C4-2B (cell line): ENCODE measurements around the gene ZNF581.

Source experiments
- H3K27ac ChIP-seq: fragments of 450-650 bp; 2 replicates; pipeline ENCODE4 v1.5.1; 2017
- ZFX ChIP-seq: fragments of 450-650 bp; IDR thresholded peaks from 2 replicates; pipeline ENCODE4 v1.6.1; 2017
- TF ChIP-seq, protein P1 (sequence below): fragments of 450-650 bp; conservative IDR thresholded peaks from 2 replicates; pipeline ENCODE4 v1.5.1; 2017; ENCODE audit warnings: mild to moderate bottlenecking

ZNF581 gene

DNA sequence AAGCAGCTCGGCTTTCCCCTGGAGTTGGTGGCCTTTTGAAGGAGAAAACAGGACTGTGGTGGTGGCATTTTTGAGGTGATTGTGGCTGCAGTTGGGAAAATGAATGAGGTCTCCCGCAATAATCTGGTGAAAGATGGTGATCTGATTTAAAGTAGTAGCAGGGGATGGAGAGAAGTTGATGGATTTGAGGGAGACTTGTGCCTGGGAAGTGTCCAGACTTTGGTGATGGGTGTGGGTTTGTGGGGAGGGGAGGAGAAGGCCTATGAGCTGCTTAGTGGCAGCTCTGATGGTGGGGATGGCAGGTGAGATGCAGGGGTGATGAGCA is 27.6 kb downstream of the ZNF581 start:
- H3K27ac ChIP-seq: no peak overlapping the region
- TF ChIP-seq ZFX: no peak
- TF ChIP-seq, protein P1, sequence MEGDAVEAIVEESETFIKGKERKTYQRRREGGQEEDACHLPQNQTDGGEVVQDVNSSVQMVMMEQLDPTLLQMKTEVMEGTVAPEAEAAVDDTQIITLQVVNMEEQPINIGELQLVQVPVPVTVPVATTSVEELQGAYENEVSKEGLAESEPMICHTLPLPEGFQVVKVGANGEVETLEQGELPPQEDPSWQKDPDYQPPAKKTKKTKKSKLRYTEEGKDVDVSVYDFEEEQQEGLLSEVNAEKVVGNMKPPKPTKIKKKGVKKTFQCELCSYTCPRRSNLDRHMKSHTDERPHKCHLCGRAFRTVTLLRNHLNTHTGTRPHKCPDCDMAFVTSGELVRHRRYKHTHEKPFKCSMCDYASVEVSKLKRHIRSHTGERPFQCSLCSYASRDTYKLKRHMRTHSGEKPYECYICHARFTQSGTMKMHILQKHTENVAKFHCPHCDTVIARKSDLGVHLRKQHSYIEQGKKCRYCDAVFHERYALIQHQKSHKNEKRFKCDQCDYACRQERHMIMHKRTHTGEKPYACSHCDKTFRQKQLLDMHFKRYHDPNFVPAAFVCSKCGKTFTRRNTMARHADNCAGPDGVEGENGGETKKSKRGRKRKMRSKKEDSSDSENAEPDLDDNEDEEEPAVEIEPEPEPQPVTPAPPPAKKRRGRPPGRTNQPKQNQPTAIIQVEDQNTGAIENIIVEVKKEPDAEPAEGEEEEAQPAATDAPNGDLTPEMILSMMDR: no peak

DNA sequence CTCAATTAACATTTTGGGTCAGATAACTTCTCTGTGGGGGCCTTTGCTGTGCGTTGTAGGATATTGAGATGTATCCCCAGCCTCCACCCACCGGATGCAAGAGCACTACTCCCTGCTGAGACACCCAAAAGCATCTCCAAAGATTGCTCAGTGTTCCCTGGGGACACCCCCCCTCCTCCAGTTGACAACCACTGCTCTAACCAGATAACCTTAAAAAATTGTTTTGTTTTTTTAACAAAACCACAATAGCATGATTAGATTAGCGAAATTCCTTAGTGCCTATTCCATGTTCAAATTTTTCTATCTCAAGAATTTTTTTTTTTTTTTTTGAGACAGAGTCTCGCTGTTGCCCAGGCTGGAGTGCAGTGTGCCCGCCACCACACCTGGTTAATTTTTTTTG is 29.0 kb downstream of the ZNF581 start:
- H3K27ac ChIP-seq: no peak overlapping the region
- TF ChIP-seq, protein P1: no peak
- no peak for TF ChIP-seq ZFX

DNA sequence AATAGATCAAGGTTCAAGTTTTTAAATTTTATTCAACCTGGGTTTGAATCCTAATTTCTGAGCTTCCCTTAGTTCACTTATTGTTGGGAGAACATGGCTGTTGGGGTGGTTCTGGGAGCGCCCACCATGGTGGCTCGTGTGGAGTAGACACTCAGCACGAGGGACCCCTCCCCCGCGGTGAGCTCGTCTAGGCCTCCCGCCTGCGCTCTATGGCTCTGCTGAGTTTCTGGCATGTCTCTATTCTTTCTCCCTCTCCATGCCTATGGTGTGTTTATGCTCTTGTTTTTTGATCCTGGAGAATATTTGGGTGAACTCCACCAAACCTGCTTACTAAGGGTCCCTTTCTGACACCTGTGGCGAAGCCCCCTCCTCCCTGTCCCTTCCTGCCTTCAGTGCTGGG is 30.0 kb downstream of the ZNF581 start:
- TF ChIP-seq, protein P1: no peak
- no peak for TF ChIP-seq ZFX
- H3K27ac ChIP-seq: no peak overlapping the region

DNA sequence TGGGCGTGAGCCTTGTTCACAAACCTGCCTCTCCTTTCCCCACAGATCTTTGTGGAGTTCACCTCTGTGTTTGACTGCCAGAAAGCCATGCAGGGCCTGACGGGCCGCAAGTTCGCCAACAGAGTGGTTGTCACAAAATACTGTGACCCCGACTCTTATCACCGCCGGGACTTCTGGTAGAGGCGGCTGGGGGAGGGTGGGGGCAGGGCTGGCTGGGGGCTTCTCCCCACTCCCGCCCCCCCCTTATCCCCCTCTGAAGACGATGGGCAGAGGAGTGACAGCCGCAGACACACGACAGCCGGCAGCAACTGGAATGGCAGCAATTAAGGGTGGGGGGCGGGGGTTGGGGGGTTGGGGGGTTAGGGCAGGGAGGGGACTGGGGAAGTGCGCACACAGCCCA is 30.4 kb downstream of the ZNF581 start:
- H3K27ac ChIP-seq: no peak overlapping the region
- TF ChIP-seq, protein P1: no peak
- no peak for TF ChIP-seq ZFX

DNA sequence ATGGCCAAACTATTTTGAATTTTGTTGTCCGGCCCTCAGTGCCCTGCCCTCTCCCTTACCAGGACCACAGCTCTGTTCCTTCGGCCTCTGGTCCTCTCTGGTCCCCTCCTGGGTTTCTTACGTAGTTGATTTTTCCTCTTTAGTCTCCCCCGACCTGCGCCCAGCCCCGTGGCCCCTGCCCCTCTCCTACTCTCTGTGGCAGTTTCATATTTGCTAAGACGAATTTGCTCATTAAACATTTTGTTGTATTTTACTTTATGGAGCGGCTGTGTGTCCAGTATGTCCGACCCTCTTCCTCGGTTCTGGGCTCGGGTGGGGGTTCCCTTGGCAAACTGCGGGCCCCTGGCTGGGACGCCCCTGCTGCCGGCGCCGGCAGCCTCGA is 31.0 kb downstream of the ZNF581 start:
- TF ChIP-seq, protein P1: no peak
- TF ChIP-seq ZFX: no peak
- peak overlapping the region; percentile 98 for H3K27ac ChIP-seq

DNA sequence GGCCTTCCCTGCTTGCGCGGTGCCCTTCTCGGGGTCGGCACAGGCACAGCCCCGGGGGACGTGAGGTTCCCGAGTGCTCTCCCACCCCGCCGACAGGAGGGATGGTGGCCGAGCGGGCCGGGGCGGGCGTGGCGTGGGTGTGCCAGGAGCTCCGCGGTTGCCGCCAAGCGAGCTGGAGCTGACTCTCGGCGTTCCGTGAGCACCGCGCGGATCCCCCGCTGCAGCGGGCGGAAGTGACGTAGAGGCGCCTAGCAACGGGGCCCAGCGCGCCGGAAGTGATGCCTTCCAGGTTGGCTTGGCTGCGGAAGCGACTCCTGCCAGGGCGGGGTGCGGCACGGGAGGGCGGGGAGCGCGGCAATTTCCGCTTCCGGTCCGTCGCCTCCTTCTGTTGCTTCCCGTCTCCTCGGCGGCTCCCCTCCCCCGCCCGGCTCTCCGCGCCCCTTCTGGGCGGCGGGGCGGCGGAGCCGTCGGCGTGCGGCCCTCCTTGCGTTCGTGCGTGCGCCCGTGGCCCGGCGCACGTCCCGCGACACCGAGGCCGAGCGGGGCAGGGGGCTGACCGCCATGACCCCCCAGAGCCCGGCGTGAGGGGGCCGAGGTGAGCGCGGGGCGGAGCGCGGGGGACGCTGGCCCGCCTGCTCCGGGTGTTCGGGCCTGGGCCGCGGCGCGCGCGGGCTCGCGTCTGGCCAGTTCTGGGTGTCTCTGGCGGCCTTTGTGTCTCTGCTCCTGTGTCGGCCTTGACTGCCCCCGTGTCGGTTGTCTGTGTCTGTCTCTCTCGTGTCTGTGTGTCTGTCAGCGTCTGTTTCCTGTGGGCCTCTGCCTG is 31.6 kb downstream of the ZNF581 start, which contains the start of gene EPN1:
Gene EPN1 (plus strand): TSS at position 386 of the 820 bp plus-strand sequence. CDS start 3,402 bp downstream, outside the sequence.
- peak within 1 kb of the TSS; percentile 98 for H3K27ac ChIP-seq
- peak; percentile 88; the same call in 1 of the 2 replicates for TF ChIP-seq ZFX
- TF ChIP-seq, protein P1: no peak

DNA sequence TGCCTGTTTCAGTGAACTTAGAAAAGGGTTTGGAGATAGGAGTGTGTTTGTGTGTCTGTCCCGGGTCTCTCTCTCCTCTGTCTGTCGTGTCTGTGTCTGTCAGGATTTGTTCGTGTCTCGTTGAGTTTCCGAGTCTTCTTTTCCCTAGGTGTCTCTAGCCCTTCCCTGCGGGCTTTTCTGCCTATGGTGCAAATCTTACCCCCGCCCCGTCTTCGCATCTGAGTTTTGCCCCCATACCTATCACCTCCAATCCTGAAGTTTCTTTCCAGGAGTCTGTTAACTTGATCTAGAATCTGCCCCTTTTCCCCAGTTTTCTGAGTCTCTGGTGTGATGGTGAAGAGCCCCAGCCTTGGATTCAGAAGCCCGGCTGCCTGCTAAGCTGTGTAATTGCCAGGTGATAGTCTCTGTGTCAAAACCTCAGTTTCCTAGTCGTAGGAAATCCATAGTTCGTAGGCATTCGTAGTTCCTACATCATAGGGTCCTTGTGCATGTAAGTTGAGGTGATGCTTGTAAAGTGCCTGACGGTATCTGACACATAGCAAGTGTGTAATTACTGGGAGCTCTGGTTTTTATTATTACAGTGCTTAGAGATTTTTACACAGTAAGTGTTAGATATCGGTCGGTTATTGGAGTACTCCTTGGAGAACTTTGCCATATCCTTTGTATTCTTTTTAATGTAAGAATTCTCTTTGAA is 32.4 kb downstream of the ZNF581 start:
- TF ChIP-seq ZFX: no peak; the same call in 1 of the 2 replicates
- TF ChIP-seq, protein P1: no peak
- peak overlapping the region; percentile 98 for H3K27ac ChIP-seq
